AG08395 (cell line): ENCODE measurements around the gene RCAN3.

ENCODE experiments used
- DNase-seq: peaks from one replicate; pipeline ENCODE4 v3.0.0; 2012; ENCODE audit warnings: mixed read lengths, low spot score

Gene RCAN3

DNA sequence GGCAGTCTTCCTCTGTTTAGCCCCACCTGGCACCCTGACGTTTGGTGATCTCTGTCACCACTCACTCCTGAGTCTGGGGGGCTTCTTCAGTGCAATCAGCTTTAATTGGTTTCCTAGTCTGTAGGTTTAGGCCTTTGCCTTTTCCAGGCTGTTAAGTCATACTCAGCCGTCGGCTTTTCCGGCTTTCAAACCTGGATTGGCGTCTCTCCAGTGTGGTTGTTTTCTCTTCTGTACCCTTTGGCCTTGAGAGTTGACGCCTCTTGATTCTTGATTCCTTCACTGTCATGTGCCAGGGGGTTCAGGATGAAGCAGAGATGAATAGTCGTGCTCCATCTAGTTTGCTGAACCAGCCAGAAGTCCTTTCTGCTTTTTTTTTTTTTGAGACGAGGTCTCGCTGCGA is 78.1 kb downstream of the RCAN3 start:
- no peak for DNase-seq

DNA sequence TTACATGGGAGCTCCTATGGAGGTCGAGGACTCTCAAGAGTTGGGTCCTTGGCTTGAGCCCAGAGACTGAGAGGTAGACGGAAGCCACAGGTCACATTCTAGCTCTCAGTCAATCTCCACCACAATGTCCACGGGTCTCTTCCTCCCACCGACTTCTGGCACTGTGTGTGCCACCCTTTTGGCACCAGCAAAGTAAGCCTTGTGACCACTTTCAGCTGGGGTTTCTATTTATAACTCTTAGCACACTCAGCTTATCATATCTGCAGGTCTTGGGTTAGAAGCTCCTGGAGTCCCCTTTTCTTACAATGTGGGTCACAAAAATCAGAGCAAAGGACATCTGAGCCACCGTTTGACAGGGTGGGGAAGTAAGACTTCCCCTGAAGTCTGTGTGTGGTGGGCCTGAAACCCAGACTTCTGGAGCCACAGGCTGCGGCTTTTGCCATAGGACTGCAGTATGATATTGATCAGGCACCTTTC is 81.6 kb downstream of the RCAN3 start:
- DNase-seq = no peak

DNA sequence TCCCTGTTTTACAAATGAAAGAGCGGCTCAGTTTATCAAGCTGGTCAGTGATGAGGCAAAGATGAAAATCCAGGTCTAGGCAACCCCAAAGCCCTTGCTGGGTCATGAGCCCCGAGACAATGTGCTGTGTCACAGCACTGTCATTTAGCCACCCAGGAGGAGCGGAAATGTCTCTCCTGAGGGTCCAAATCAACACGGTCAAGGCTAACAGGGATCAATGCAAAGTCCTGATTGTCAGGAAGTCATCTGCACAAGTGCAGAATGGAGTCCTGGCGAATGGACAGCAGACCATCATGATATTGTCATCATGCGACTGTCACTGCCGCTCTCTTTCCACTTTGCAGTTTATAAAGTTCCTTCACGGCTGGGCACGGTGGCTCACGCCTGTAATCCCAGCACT is 83.5 kb downstream of the RCAN3 start:
- DNase-seq = no peak

DNA sequence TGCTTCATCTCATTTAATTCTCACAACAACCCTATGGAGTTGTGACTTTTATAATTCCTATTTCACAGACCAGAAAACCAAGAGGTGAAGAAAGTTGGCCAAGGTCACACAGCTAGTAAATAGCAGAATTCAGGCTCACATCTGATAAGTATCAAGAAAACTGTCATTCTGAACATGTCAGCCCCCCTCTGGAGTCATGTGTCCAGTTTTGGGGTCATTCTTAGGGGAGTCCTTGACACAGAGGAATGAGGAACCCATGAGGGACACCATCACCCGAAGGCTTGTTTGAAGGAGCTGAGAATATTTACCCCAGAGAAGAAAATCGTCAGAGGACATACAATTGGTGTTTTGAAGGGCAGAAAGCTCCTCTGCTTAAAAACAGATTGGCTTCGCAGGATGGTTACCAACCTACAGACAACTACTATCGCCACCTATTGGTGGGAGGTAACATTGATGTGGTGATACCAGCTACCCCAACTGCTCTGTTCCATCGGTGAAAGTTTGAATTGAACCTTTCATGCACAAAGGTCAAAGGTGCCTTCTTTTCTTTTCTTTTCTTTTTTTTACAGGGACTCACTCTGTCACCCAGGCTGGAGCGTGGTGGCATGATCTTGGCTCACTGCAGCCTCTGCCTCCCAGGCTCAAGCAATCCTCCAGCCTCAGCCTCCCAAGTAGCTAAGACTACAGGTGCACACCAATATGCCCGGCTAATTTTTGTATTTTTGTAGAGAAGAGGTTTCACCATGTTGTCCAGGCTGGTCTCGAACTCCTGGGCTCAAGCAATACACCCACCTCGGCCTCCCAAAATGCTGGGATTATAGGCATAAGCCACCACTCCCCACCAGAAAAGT is 84.6 kb downstream of the RCAN3 start:
- DNase-seq = peak; percentile 69

DNA sequence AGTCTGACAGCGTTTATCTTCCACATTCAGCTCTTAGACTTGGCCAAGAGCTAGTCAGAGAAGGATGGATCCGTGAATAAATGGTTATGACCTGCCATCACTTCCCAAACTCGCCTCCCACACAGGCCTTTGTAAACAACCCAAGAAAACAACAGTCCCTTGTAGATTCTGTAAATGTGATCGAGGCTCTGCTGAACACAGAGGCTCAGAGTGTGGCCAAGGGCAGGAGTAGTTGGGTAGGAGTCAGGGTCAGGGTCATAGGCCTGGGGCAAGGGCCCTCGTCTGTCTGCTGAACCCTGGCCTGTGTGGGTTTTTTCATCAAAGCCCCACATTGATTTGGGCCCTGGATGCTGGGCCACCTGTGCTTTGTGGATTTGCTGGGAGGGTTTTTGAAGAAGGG is 85.9 kb downstream of the RCAN3 start:
- DNase-seq = no peak

DNA sequence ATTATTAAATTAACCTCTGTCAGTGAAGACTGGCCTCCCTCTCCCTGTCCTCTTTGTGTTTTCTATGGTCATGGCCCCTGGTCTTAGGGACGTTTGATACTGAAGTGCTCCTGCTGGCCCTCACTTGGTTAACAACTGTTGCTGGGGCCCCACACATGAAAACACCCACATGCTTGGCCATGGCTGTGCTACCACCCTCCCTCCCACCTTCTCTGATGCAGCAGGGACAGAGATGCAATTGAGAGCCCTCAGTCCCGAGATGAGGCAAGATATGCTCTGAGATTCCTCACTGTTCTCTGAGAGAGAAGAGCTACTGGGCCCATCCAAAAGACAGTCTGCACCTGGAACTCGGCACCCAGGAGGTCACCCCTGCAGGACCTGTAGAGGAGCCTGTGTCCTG is 86.6 kb downstream of the RCAN3 start:
- no peak for DNase-seq
